GM19351 (cell line): Measurements from ENCODE around the gene EXTL2.
"Not testable (repeated sequence)": the region's sequence is repeated elsewhere in the genome, so short reads cannot be mapped to it uniquely, and the experiment has no call there.

Experiments
- ATAC-seq: cut with Tn5 transposase; IDR thresholded peaks from one replicate; pipeline ENCODE4 v1.9.1; 2021; ENCODE audit warnings: mild to moderate bottlenecking, moderate library complexity; ENCODE audit not compliant: unreplicated experiment

The EXTL2 gene

DNA sequence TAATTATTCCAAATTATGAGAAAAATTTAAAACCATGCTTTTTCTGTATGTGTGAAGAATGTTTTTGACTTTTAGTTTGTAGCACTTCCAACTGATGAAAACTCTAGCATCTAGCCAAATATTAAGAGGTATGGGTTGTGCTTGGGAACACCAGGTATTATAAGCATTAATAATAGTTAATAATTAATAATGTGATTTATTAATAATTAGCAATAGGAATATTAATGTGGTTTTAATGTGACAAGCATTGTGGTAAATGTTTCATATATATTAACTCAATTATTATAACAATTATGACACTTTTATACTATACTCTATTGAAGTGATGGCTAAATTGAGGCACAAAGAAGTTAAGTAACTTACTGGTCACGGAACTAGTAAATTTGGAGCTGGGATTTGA, 9.1 kb upstream of the EXTL2 start:
- no peak for ATAC-seq

DNA sequence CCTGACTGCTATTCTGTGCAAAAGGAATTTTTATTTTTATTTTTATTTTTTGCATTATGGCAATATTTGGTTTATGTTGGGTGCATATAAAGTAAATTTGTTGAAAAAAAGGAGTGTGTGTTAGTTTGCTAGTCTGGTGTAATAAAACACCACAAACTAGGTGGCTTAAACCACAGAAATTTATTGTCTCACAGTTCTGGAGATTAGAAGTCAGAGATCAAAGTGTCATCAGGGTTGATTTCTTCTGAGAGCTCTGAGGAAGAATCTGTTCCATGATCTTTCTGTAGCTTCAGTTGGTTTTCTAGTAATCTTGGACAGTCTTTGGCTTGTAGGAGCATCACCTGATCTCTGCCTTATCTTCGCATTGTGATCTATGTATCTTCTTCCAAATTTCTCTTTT, 7.7 kb upstream of the EXTL2 start:
- ATAC-seq, result no peak

DNA sequence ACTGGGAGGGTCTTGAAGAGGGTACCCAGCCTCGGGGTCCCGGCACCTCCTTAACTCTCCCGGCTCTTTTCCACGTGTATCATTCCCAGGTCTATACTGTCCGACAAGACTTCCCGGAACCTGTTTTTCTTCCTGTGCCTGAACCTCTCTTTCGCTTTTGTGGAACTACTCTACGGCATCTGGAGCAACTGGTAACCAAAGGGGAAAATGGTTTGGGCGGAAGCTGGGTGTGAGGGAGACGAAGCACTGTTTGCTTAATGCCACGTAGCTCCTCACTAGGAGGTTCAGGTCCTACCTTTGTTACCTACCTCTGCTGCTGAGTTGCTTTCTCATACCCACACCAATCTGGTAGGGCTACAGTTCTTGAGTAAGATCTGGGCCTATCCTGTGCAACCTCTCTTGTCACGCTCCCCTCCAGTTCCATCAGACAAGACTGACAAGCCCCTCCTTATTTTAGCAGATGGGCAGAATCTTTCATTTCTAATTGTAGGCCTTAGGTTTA, 1.9 kb upstream of the EXTL2 start:
- peak; percentile 49 for ATAC-seq

DNA sequence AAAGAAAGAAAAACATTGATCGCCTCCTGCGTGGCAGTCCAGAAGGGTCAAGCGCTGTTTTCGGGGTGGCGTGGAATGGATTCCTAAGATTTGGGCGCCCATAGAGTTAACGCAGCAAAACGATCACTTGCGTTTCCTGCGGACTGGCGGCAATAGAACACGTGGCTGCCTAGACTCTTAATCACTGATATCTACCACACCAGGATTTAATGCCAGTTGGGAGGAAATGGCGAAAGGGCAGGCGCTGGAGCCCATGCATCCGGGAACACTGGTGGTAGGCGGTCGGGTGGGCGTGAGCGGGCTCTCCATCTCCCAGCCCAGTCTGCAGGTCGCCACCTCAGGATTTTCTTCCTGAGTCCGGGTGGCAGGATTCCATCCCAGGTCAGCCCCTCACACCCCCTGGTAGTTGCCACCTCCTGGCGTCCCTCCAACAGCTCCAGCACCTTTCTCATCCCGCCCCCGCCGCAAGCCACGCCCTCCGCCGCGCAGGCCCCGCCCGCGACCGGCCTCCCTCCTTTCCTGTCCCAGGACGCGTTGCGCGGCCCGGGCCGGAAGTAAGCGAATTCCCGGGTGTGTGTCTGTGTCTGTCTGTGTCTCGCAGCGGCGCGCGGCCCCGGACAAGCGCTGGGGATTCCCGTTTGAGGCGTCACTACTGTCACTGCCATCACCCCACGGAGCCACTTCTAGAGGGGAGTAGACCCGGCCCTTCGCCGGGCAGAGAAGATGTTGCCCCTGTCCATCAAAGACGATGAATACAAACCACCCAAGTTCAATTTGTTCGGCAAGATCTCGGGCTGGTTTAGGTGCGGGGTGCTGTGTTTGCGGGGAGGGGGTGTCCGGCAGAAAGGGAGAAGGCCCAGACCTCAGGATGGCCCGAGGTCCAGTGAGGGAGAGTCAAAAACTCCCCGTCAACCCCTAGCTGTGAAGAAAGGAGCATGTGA, 1.2 kb upstream of the EXTL2 start, which contains the start of gene SLC30A7:
SLC30A7 (plus strand) TSS at position 551 of the 941 bp plus-strand sequence; CDS start at position 724, 173 bp downstream.
- ATAC-seq, result peak; percentile 70

DNA sequence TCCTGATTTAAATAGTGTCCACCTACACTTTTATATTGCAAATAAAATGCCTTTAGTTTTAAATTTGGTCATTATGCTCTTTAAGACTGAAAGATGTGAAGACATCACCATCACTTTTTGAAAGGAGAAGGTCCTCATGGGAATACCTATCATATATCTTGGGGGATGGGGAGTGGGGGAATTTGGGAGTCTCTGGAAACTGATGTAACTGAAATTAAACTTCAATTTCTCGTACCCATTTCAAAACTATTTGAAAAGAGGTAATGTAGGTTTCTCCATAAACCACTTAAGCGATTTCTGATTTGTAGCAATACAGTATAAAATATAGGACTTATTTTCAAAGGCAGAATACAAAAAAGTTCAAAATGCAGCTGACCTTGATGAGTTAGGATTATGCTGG, 924 bp downstream of the EXTL2 start:
- no peak for ATAC-seq

DNA sequence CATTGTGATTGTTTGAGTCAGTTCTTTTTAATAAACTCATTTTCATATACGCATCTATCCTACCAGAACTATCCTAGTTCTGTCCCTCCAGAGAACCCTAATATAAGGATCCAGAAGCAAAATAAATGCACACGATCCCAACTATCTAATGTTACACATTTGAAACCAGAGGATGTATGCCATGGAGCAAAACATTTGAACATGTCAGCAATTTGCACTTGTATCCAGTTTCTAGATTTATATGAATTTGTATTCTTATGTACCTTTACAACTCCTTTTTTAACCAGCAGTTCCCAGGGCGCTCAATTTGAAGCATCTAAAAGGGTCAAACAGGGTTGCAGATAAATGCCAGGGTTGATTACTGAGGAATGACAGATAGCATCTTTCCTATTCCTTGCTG, 2.1 kb downstream of the EXTL2 start:
- no peak for ATAC-seq

DNA sequence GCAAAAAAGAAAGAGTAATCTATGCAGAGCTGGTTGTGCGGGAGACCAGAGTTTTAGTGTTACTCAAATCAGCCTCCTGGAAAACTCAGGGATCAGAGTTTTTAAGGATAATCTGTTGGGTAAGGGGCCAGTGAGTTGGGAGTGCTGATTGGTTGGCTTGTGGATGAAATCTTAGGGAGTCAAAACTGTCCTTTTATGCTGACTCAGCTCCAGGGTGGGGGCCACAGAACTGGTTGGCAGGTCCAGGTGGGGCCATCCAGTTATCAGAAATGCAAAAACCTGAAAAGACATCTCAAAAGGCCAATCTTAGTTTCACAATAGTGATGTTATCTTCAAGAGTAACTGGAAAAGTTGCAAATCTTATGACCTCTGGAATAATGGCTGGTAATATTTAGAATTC, 3.3 kb downstream of the EXTL2 start:
- ATAC-seq, result no peak

DNA sequence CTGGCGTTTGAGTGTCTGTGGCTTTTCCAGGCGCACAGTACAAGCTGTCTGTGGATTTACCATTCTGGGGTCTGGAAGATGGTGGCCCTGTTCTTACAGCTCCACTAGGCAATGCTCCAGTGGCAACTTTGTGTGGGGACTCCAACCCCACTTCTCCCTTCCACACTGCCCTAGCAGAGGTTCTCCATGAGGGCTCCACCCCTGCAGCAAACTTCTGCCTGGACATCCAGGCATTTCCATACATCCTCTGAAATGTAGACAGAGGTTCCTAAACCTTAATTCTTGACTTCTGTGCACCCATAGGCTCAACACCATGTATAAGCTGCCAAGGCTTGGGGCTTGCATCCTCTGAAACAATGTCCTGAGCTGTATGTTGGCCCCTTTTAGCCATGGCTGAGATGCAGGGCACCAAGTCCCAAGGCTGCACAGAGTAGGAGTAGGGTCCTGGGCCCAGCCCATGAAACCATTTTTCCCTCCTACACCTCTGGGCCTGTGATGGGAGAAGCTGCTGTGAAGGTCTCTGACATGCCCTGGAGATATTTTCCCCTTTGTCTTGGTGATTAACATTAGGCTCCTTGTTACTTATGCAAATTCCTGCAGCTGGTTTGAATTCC, 4.7 kb downstream of the EXTL2 start:
- ATAC-seq, result not testable (repeated sequence)

DNA sequence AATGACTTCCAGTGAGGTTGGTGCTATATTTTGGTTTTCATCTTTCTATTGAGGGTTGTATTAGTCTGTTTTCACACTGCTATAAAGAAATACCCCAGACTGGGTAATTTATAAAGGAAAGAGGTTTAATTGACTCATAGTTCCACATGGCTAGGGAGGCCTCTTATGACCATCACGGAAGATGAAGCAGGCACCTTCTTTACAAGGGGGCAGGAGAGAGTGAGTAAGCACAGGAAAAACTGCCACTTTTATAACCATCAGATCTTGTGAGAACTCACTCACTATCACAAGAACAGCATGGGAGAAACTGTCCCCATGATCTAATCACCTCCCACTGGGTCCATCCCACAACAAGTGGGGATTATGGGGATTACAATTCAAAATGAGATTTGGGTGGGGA, 5.6 kb downstream of the EXTL2 start:
- ATAC-seq, result not testable (repeated sequence)

DNA sequence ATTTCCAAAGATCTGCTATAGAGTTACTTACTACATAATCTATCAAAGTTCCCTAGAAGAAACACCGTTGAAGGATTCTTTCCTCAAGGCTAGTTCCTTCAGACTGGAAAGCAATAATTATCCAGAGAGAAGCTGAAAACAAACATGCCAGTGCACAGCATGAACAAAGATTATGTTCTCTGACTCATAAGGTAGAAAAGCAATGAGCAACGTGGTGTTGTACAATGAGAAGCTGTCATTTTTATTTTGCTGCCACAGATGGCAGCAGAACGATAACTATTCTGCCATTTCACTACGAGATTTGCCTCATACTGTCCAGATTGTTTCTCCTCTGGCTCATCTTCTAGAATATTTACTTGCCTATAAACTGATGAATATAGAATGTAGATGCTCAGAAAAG, 10.7 kb downstream of the EXTL2 start:
- no peak for ATAC-seq

DNA sequence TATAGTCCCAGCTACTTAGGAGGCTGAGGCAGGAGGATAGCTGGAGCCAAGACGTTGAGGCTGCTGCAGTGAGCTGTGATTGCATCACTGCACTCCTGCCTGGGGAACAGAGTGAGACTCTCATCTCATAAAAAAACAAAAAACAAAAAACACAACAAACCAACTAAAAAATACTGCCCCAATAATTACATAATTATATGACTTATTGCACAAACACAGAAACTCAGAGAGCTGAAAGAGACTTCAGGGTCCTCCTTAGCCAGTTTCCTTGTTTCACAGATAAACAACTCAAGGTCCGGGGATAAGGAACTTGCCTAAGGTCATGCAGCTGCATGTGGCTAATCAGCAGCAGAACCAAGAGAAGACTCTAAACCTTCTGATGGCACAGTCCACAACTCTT, 11.9 kb downstream of the EXTL2 start:
- ATAC-seq, result no peak

DNA sequence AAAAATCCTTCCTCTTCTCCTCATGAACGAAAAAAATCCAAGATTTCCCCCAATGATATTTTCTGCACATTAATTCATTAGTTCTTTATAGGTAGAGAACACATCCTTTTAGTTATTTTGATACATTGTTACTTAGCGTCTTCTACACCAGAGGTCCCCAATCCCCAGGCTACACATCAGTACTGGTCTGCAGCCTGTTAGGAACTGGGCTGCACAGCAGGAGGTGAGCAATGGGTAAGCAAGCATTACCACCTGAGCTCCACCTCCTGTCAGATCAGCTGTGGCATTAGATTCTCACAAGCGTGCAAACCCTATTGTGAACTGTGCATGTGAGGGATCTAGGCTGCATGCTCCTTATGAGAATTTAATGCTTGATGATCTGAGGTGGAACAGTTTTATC, 13.0 kb downstream of the EXTL2 start:
- no peak for ATAC-seq

DNA sequence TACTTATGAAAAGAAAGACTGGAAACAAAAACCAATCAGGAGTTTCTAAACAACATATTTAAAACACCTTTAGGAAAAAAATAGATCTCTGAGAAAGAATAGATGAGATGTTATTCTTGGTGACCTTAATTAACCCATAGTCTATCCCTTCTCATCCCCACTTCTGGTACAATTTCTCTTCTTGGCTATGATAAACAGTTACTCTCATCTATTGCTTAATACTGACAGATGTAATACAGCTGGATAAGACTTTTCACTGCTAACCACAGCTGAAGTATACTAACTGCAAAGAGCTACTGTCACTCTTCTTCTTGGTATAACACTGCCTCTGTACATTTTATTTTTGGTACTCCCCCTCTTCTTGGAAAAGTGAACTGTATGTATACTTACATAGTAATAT, 15.2 kb downstream of the EXTL2 start:
- ATAC-seq, result no peak

DNA sequence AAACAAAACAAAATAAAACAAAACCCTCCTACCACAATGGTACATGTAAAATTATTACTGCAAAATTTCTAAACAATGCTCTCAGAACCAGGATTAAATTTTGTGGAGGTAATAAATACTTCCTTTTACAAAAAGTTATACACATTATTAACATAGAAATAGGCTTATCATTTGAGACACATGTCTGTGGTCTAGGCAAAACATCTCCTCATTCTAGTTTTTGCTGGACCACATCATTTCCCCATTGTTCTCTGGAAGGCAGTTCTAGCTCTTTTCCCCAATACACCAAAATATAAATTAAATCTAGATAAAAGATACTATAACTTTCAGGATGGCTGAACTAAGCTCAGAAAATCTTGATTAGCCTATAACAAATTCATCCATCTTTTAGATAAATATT, 18.4 kb downstream of the EXTL2 start:
- no peak for ATAC-seq

DNA sequence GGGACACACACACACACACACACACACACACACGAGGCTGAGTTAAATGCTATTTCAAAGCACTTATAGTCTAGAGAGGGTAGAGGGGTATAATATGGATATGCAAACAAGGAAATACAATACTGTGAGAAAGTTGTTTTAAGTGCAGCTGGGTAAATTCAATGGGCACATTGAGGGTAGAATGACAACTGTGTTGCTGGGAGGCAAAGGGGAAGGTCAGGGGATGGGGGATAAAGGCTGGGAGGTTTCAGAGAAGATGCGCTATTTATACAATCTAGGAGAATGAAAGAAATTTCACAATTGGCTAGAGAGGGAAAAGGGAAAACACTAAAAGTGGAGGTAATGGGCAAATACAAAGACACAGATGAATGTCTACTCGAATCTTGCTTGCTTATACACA, 19.4 kb downstream of the EXTL2 start:
- ATAC-seq, result no peak

DNA sequence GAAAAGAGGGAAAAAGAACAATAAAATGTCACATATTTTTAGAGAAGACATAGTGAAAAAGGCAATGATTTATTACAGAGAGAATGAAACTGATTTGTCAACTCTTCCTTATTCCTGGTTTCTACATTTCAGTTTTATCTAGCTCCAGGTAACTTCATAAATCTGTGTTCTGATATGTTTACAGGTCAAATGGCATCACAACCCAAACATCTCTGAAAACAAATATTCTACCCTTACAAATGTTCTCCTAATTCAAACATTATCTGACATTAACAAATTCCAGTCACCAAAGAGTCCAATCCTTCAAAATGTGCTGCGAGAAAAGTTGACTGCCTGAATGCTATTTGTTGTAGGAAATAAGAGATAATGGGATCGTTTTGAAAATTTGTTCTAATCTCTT, 20.2 kb downstream of the EXTL2 start:
- no peak for ATAC-seq

DNA sequence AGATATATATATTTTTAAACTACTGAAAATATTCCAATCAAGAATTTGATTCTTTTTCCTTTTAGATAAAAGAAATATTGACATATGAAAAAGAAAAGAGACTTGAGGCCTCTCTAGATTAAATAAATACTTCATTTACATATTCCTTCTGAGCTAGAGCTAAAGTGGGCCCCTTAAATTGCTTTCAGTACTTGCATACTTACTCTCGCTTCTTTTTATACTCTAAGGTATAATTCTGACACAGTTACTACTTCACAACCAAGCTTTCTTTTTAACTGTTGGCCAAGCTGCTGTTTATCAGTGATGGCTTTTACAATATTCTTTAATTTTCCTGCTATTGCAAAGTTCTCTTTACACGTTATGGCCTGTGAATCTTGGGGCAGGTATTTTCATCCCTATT, 24.6 kb downstream of the EXTL2 start:
- ATAC-seq, result peak; percentile 55

DNA sequence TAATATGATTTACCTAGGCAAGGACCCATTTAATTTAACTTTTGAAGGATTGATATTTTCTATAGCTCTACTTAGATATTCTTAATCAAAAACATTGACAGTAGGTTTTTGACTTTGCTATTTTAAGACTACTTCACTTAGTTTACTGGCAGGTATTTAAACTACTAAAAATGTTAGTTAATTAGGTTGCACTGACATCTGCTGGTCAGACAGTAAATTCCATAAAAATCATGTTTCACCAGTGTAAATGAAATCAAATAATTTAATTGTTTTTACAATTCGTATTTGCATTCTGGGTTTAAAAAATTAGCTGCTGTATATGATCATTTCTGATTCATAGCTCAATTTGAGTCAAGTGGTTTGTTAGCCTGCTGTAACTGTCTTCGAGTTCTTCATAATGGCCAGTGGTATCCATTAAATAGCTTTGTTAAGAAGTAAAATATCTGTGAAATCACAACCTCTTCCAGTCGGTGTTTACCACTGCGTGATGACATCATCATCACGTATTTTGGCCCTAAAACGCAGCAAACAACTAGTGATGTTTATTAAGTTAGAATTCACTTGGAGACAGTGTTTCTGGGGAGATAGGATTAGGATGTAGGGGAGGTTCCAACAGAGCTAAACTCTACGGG, 26.2 kb downstream of the EXTL2 start:
- ATAC-seq, result no peak

DNA sequence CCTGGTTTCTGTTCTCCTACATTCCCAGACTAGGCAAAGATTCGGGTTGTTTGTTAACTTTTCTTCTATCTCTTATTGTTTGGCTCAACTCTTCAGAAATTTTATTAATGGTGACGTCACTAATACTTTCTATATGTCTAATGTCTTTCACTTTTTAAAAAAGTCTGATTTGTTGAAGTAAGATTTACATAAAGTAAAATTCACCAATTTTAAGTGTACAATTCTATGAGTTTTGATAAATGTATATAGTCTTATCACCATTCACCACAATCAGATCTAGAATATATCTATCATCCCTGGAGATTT, 27.8 kb downstream of the EXTL2 start:
- no peak for ATAC-seq

DNA sequence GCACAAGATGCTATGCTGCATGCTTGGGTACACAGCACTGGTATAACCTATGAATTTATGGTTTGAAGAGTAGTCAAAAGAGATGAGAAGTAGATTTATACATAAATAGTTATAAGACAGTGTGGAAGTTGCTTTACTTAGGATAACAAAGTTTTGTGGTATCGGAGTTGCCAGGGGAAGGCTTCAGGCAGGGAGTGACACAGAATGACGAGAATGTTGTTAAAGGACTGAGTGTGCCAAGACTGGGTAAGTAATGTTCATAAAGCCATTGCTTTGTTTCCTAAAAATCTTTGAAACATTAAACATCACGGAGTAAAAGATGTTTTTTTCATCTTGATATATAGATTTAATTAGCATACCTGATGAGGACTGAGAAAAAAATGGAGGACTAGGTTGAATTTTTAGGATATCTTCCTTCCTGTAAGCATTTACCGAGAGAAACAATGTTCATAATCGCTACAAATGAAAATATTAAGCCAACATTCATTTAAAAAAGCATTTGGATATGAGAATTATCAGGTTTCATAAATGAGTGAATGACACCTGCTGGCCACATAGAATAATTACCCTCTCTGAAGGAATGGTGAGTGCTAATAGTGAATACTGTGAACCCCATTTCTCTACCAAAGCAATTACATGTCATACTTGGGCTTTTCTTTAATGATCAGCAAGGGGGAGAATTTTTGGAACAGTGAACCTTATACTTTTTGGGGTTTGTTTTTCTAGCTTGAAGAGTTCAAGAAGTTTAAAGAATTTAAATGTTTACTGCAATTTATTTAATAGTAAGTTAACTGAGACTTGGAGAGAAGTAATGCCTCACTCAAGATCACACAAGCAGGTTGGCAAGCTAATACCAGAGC, 28.4 kb downstream of the EXTL2 start:
- peak; percentile 74 for ATAC-seq

DNA sequence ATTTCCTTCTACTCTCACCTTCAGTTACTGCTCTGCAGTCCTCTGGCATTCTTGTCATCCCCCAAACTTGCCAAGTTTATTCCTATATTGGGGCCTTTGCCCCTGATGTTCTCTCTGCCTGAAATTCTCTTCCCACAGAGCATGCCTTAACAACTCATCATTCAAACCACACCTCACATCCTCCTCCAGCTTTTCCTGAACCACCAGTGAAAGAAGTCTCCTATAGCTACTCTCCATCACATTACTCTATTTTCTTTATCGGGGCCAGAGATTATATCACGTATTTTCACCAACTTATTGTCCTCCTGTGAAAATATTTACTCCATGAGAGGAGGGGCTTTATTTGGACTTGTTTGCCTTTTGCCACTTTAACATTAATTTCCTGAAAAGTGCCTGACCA, 32.1 kb downstream of the EXTL2 start:
- ATAC-seq, result no peak
